GM12875 (cell line): ENCODE data around the gene CORO2B.

Experiments
- H3K4me3 ChIP-seq: one replicate; pipeline ENCODE4 v1.5.1; 2011; ENCODE audit warnings: low read depth, low read length, control low read depth
- CTCF ChIP-seq: IDR thresholded peaks from 2 replicates; pipeline ENCODE4 v1.5.1; 2011; ENCODE audit warnings: low read depth, mild to moderate bottlenecking, control low read depth, inconsistent platforms, low read length, moderate library complexity, borderline replicate concordance; ENCODE audit not compliant: insufficient read depth

CORO2B gene

GRCh38 chr15:68617001-68617400 is 38.2 kb downstream of the CORO2B start:
- no peak overlapping the region for H3K4me3 ChIP-seq
- no peak for TF ChIP-seq CTCF

- TF ChIP-seq CTCF, result no peak
These were observed 39.0 kb downstream of the CORO2B start for GRCh38 chr15:68617777-68618176.

GRCh38 chr15:68618394-68618793 is 39.6 kb downstream of the CORO2B start:
- no peak overlapping the region for H3K4me3 ChIP-seq
- no peak for TF ChIP-seq CTCF

More at GRCh38 chr15:68617777-68618176, 39.0 kb downstream of the CORO2B start:
- no peak overlapping the region for H3K4me3 ChIP-seq

- H3K4me3 ChIP-seq, result no peak overlapping the region
- TF ChIP-seq CTCF, result no peak
These were observed 40.3 kb downstream of the CORO2B start for GRCh38 chr15:68618908-68619698.

- no peak for TF ChIP-seq CTCF
- H3K4me3 ChIP-seq, result no peak overlapping the region
These were observed 42.1 kb downstream of the CORO2B start for GRCh38 chr15:68620721-68621527.

GRCh38 chr15:68621535-68621934 is 42.7 kb downstream of the CORO2B start:
- H3K4me3 ChIP-seq, result no peak overlapping the region
- no peak for TF ChIP-seq CTCF
